GM20431 (cell line): Measurements from ENCODE around the gene FGD4.

Experiments
- in situ Hi-C: fragments of 300-500 bp; cut with MseI, MboI; formaldehyde crosslinking; loops from one replicate; pipeline ENCODE4 v1.15.0; 2020; ENCODE audit warnings: low sequenced_read_pairs; ENCODE audit not compliant: unreplicated experiment

Gene FGD4

GRCh38 chr12:32650508-32650907 lies 251.2 kb downstream of the FGD4 start:
- in situ Hi-C loops, result loop anchor here (25.0 kb wide), 1 partner anchor 988 kb away; the partner anchor contains the start of gene ETFBKMT

GRCh38 chr12:32651151-32651955 lies 252.0 kb downstream of the FGD4 start:
- in situ Hi-C loops, result loop anchor here (25.0 kb wide), 1 partner anchor 989 kb away; the partner anchor contains the start of gene ETFBKMT

GRCh38 chr12:32651956-32652210 lies 252.5 kb downstream of the FGD4 start:
- in situ Hi-C loops, result loop anchor here (25.0 kb wide), 1 partner anchor 990 kb away; the partner anchor contains the start of gene ETFBKMT

- in situ Hi-C loops, result loop anchor here (10.0 to 25.0 kb wide), 2 partner anchors 205 to 998 kb away; partner anchors contain the start of gene ETFBKMT
Observed at GRCh38 chr12:32659908-32660440, 260.6 kb downstream of the FGD4 start.

- in situ Hi-C loops, result loop anchor here (10.0 to 25.0 kb wide), 2 partner anchors 207 to 999 kb away; partner anchors contain the start of gene ETFBKMT
Observed at GRCh38 chr12:32661706-32662105, 262.3 kb downstream of the FGD4 start.

- in situ Hi-C loops, result loop anchor here (10.0 to 25.0 kb wide), 2 partner anchors 208 to 1000 kb away; partner anchors contain the start of gene ETFBKMT
Observed at GRCh38 chr12:32662665-32663064, 263.3 kb downstream of the FGD4 start.

- in situ Hi-C loops, result loop anchor here (10.0 to 25.0 kb wide), 2 partner anchors 211 to 1004 kb away; partner anchors contain the start of gene ETFBKMT
Observed at GRCh38 chr12:32666018-32666417, 266.7 kb downstream of the FGD4 start.

GRCh38 chr12:32669584-32669983 lies 270.2 kb downstream of the FGD4 start:
- in situ Hi-C loops, result loop anchor here (10.0 to 25.0 kb wide), 2 partner anchors 215 to 1007 kb away; partner anchors contain the start of gene ETFBKMT

GRCh38 chr12:32671930-32672780 lies 272.8 kb downstream of the FGD4 start:
- in situ Hi-C loops, result loop anchor here (25.0 kb wide), 1 partner anchor 1010 kb away; the partner anchor contains the start of gene ETFBKMT

- in situ Hi-C loops, result no loop called here
Observed at GRCh38 chr12:32679091-32679919, 279.9 kb downstream of the FGD4 start, which contains the start of gene DNM1L. TSS of gene DNM1L (plus strand) at chr12:32679301. CDS start at chr12:32679364, 63 bp downstream.

- in situ Hi-C loops, result no loop called here
Observed at GRCh38 chr12:32679920-32680237, 280.5 kb downstream of the FGD4 start.

GRCh38 chr12:32680787-32681186 lies 281.4 kb downstream of the FGD4 start:
- in situ Hi-C loops, result no loop called here

- in situ Hi-C loops, result no loop called here
Observed at GRCh38 chr12:32681272-32681671, 281.9 kb downstream of the FGD4 start.

- in situ Hi-C loops, result no loop called here
Observed at GRCh38 chr12:32686340-32686739, 287.0 kb downstream of the FGD4 start.

GRCh38 chr12:32688786-32689185 lies 289.4 kb downstream of the FGD4 start:
- in situ Hi-C loops, result no loop called here

GRCh38 chr12:32690927-32691326 lies 291.6 kb downstream of the FGD4 start:
- in situ Hi-C loops, result no loop called here

GRCh38 chr12:32692358-32692757 lies 293.0 kb downstream of the FGD4 start:
- in situ Hi-C loops, result no loop called here

- in situ Hi-C loops, result no loop called here
Observed at GRCh38 chr12:32693036-32693435, 293.7 kb downstream of the FGD4 start.
